HG02678 (cell line): ENCODE results near the gene NECTIN4.
A peak's percentile ranks its signal among the peaks of the same experiment; 100 is the strongest.
"Not testable (repeated sequence)": the region's sequence is repeated elsewhere in the genome, so short reads cannot be mapped to it uniquely, and the experiment has no call there.

Experiments used
- ATAC-seq: cut with Tn5 transposase; IDR thresholded peaks from one replicate; pipeline ENCODE4 v1.9.1; 2021; ENCODE audit warnings: mild to moderate bottlenecking, moderate library complexity; ENCODE audit not compliant: unreplicated experiment

NECTIN4 gene

DNA sequence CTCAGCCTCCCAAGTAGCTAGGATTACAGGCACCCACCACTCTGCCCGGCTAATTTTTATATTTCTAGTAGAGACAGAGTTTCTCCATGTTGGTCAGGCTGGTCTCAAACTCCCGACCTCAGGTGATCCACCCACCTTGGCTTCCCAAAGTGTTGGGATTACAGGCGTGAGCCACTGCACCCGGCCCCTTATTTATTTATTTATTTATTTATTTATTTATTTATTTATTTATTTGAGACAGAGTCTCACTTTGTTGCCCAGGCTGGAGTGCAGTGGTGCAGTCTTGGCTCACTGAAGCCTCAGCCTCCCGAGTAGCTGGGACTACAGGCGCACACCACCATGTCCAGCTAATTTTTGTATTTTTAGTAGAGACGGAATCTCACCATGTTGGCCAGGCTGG lies 23.7 kb downstream of the NECTIN4 start:
- ATAC-seq, result not testable (repeated sequence)

- ATAC-seq, result not testable (repeated sequence)
Observed at GRCh38 chr1:161063936-161064335, 25.4 kb downstream of the NECTIN4 start.

- ATAC-seq, result no peak
Observed at GRCh38 chr1:161061419-161061818, 27.9 kb downstream of the NECTIN4 start.

DNA sequence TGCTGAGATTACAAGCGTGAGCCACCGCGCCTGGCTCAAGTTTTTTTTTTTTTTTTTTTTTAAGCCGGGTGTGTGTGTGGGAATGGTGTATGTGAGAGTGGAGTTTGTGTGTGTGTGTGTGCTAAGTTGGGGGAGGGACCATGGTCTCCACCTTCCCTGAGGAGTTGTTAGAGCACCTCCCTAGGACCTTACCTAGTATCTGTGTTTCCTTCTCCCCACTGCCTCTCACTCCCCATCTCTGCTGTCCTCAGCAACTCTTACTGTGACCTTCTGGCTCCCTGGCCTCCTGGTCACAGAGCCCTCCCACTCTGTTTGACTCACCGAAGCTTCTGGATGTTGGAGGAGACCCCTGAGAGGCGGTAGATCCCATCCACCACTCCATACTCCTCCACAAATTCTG lies 30.1 kb downstream of the NECTIN4 start:
- no peak for ATAC-seq

DNA sequence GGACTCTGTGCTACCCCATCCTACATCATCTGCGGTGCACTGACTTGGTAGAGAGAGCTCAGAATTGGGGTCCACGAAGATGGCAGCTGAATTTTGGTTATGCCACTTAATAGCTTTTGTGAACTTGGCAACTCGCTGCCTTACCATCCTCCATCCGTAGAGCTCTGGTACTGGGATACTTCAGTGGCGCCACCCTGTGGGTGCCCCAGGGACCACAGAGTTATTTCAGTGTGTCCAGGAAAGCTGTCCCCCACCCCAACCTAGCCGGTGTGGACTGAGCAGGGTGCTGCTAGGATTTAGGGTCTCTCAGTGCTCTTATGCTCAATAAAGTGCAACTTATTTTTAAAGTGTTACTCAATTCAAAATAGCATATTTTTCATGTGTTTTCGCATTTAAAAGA lies 34.6 kb downstream of the NECTIN4 start:
- ATAC-seq, result no peak

- ATAC-seq, result no peak
Observed at GRCh38 chr1:161054232-161054631, 35.1 kb downstream of the NECTIN4 start.

GRCh38 chr1:161052899-161053298 lies 36.5 kb downstream of the NECTIN4 start:
- no peak for ATAC-seq

- ATAC-seq, result no peak
Observed at GRCh38 chr1:161051219-161051618, 38.1 kb downstream of the NECTIN4 start.

- no peak for ATAC-seq
Observed at GRCh38 chr1:161048949-161049722, 40.2 kb downstream of the NECTIN4 start.

- no peak for ATAC-seq
Observed at GRCh38 chr1:161047436-161048420, 41.6 kb downstream of the NECTIN4 start.

DNA sequence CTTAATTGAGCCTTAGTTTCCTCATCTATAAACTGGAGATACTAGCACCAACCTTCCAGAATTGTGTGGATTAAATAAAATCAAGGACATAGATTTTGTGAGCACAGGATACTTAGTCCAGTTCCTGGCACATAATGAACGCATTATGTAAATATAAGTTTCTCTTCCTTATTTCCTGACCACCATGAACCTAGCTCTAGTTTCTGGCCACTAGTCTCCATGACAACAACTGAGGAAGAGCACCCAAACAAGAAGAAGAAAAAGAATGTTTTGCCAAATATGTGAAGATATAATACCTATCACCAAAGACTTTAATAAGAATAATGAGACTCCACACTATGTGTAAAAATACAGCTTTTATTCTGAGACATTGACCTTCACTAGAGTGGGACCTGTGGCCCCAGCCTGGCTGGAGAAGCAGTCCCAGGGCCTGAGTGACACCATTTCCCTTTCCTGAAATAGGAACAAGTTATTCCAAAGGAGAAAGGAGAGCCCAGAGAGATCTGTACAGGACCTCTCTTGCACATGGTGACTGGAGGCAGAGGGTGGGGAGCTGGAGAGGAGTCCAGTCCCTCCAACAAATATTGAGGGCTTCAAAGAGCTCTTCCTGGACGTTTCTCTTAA lies 42.6 kb downstream of the NECTIN4 start:
- peak; percentile 37 for ATAC-seq

DNA sequence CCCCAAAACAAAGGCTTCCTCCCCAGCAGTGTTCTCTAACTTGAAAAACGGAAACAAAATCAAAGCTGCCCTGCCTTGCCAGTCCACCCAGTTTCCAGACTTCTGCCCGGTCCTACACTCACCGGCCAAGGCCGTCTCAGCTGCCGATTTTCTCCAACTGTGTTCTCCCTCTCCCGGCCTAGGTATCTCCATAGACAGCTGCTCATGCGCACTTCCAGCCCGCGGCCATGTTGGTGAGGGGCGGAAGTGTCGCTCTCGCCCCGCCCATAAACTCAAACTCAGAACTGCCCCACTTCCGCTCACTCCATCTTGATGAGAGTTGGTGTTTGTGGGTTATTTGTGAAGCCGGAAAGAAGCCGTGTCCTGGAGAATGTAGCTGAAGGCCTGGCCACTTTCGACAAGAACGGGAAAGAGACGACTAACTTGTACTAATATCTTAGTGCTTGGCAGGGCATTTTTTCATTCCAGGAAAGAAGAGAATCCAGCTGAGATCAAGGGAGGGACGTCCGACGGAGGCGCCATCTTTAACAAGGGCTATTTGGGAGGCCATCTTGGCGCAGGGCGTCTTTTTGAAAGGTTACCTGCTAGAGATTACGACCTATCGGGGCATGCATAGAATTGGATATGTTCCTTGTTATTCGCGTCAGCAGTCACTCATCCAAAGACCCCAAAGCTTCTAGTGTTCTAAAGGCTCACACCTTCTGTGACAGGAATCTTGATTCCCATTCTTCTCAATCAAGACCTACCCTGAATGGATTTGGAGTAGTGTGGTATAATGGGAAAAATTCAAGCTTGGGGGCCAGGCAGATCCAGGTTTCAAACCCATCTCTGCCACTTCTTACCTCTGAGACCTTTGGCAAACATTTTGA lies 43.4 kb downstream of the NECTIN4 start, which contains the start of gene USF1:
TSS of gene USF1 (minus strand) at position 242 of the 869 bp plus-strand sequence. CDS start 2,702 bp downstream, outside the sequence.
- ATAC-seq, result peak; percentile 64

DNA sequence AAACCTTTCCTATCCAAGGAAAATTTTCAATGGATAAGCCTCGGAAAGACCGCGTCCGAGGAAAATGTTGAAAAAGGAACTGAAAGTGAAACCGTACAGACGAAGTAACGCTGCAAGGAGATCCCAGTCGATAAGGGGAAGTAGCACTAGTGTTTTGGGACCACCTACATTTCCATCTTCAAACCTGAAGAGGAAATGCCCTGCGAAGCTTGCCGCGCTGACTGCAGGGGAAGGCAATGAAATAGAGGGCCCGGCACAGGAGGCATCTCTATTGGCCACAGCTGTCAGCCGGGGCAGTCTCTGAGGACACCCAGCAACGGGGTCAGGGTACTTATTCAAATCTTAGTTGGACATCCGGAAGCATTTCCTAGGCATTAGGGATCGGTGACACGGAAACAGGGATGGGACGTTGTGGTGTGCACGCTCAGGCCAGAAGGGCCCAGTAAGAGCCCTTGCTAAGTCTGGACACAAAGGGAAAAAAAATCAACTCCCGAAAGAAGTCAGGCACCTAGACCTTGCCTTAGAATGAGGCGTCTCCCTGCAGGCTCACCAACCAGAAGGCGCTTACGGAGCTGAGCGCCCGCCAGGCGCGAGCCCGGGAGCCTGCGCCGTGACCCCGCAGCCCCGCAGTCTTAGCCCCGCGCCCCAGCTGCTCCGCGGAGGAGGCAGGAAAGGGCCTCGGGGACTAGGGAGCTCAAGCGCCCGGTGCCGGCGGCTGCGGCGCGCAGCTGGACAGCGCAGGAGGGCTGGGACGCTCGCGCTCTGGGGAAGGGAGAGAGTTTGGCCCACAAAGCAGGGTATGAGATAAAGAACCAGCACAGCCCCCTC lies 44.2 kb downstream of the NECTIN4 start:
- peak; percentile 47 for ATAC-seq

DNA sequence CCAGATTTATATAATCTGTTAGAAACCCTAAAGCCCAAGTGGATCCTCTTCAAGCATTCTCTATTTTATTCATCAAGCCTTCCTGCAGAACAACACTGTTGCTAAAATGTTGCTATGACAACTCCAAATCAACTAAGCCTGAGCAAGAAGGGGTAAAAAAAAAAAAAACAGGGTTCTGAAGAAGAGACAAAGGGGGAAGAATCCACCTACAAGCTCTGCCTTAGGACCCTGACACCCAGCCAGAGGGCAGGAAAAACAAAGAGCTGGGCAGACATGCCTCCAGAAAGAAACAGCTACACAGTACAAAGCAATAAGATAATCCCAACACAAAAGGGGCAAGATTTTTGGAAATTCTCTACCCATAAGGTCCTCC lies 44.8 kb downstream of the NECTIN4 start:
- no peak for ATAC-seq

GRCh38 chr1:161039546-161039945 lies 49.8 kb downstream of the NECTIN4 start:
- no peak for ATAC-seq

DNA sequence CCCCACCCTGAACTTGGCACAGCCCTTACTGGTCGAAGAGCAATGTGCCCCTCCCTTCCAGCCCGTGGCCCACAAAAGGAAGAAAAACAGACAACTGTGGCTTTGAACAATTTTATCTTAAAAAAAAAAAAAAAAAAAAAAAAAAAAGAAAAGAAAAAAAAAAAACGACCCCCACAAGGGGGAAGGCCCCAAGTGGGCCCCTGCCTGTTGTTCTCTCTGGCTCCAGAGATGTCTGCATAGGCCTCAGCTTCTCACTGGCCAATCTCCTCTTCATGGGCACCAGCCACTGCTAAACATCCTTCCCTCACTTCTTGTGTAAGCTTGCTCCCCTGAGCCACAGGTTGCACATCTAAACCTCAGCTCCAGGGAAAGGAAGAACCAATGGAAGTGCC lies 50.2 kb downstream of the NECTIN4 start:
- no peak for ATAC-seq

- peak; percentile 92 for ATAC-seq
Observed at GRCh38 chr1:161038523-161039153, 50.7 kb downstream of the NECTIN4 start, which contains the start of gene TSTD1. TSTD1 (minus strand) TSS chr1:161038964; CDS start chr1:161038889, 75 bp downstream.

DNA sequence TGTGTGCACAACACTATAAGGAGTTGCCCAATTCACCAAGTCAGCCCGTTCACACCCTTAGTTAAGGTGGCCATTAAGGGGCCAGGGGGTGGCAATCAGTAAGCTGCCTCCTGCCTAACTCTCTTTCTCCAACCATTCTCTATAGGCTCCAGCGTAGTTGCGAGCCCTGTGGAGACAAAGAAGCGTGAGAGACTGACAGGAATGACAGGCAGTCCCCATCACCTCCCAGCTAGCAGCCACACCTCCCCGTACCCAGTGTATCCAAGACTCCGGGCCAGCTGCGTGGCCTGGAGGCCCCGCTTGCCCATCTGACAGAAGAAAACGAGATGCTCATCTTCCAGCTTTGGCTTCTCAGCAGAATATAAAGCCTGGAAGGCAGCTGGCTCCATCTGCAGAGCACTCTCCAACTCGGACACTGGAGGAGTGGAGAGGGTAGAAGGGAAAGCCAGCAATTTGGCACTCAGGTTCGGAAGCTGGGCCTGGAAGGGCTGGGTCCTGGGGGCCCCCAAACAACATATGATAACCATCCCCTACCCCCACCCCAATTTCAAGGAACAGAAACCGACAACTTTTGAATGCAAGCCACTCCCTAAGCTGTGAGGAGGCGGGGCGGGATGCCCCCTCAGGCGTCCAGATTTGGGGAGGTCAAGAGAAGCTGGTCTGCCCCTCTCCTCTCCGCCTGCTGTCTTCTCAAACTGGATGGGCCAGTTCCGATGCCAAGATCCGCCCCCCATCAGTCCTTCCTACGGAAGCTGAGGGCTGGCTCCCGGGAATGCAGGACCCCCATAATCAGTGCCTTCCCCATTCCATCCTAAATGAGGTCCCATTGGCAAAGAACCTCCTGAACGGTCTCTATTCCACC lies 51.5 kb downstream of the NECTIN4 start:
- ATAC-seq, result no peak
